ENCODE data around the gene GADD45B.

GRCh38 chr19:2495651-2496316 lies 19.9 kb downstream of the GADD45B start:
- no peak for TF ChIP-seq KLF1 (tag by site-specific recombination; IDR thresholded peaks at IDR 0.05)
- no peak for TF ChIP-seq ZFP69B (tag by site-specific recombination; IDR thresholded peaks at IDR 0.05)
- no peak for TF ChIP-seq ZNF140 (tag by site-specific recombination; IDR thresholded peaks at IDR 0.05)
- TF ChIP-seq ZNF311 (tag by site-specific recombination; IDR thresholded peaks at IDR 0.05; ENCODE audit: borderline replicate concordance) = no peak
- TF ChIP-seq ZNF521 (tag by site-specific recombination; IDR thresholded peaks at IDR 0.05) = no peak
- no peak for TF ChIP-seq ZNF302 (tag by site-specific recombination; IDR thresholded peaks at IDR 0.05; ENCODE audit: low read depth)
- TF ChIP-seq ZBTB8A (tag by site-specific recombination; IDR thresholded peaks at IDR 0.05) = no peak
- TF ChIP-seq CTCF (tag by site-specific recombination; IDR thresholded peaks at IDR 0.05) = no peak

All from HEK293 (cell line).